Chondrocyte (in vitro differentiated cells): Measurements from ENCODE around the gene MGAT3. TPM values are rescaled to one million over a fixed set of nuclear protein-coding genes. Genes with fewer than 3 reads are reported as not detected.
A peak's percentile ranks its signal among the peaks of the same experiment; 100 is the strongest.
"Not testable (repeated sequence)": the region's sequence is repeated elsewhere in the genome, so short reads cannot be mapped to it uniquely, and the experiment has no call there.

Experiments
- DNase-seq: peaks from one replicate; pipeline ENCODE4 v3.0.0; 2021; ENCODE audit warnings: mixed read lengths, low spot score
- H3K27ac Mint-ChIP-seq: one replicate; pipeline ENCODE4 v1.8.0; 2021; ENCODE audit warnings: mild to moderate bottlenecking, moderate library complexity, mixed read lengths; ENCODE audit not compliant: unreplicated experiment
- H3K27me3 Mint-ChIP-seq: 2 replicates; pipeline ENCODE4 v1.8.0; 2021; ENCODE audit warnings: low read depth, mixed read lengths
- H3K36me3 Mint-ChIP-seq: 2 replicates; pipeline ENCODE4 v1.8.0; 2021; ENCODE audit warnings: low read depth, mixed read lengths
- H3K4me1 Mint-ChIP-seq: 2 replicates; pipeline ENCODE4 v1.8.0; 2021; ENCODE audit warnings: low read depth, mild to moderate bottlenecking, mixed read lengths
- H3K4me3 Mint-ChIP-seq: one replicate; pipeline ENCODE4 v1.8.0; 2021; ENCODE audit warnings: mild to moderate bottlenecking, moderate library complexity, mixed read lengths; ENCODE audit not compliant: unreplicated experiment
- H3K9me3 Mint-ChIP-seq: 2 replicates; pipeline ENCODE4 v1.8.0; 2021; ENCODE audit warnings: low read depth, mixed read lengths
- total RNA-seq: library from RNA; stranded (reverse); gene quantifications from 3 replicates; pipeline ENCODE4 v1.2.1, GENCODE V29; 2021
- TF ChIP-seq, protein P1 (sequence below): fragments of 200-600 bp; sonication (generic); IDR thresholded peaks from 2 replicates; pipeline ENCODE4 v1.5.0; 2021; ENCODE audit warnings: antibody characterized with exemption, mild to moderate bottlenecking, moderate library complexity

The MGAT3 gene
- total RNA-seq, 1 donor from 2014 or later, result 6.1 TPM

DNA sequence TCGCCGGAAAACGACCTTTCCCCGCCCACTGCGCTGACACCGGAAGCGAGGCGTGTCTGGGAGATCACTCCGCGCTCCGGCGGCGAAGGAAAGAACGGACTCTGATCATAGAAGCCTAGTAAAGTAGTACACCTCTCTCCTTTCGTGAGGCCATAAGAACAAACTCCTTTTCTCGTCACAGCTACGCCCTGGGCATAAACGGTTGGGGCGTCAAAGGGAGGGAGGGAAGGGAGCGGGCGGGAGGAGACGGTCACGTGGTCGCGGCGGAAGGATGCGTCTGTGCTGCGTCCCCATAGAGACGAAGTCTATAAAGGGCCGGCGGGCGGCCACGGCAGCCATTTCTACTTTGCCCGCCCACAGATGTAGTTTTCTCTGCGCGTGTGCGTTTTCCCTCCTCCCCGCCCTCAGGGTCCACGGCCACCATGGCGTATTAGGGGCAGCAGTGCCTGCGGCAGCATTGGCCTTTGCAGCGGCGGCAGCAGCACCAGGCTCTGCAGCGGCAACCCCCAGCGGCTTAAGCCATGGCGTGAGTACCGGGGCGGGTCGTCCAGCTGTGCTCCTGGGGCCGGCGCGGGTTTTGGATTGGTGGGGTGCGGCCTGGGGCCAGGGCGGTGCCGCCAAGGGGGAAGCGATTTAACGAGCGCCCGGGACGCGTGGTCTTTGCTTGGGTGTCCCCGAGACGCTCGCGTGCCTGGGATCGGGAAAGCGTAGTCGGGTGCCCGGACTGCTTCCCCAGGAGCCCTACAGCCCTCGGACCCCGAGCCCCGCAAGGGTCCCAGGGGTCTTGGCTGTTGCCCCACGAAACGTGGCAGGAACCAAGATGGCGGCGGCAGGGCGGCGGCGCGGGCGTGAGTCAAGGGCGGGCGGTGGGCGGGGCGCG lies 63.7 kb downstream of the MGAT3 start, which contains the start of gene ATF4:
TSS of gene ATF4 (plus strand) at position 337 of the 880 bp plus-strand sequence. CDS start 884 bp downstream, outside the sequence.
- no peaks in the 10 kb centered on the region for H3K27me3 Mint-ChIP-seq
- peaks cover 36% of the 10 kb centered on the region for H3K36me3 Mint-ChIP-seq
- no peak for DNase-seq
- peak within 1 kb of the TSS; percentile 99 for H3K27ac Mint-ChIP-seq
- H3K9me3 Mint-ChIP-seq, result no peaks in the 10 kb centered on the region
- peaks cover 48% of the 10 kb centered on the region for H3K4me1 Mint-ChIP-seq
- TF ChIP-seq, protein P1, sequence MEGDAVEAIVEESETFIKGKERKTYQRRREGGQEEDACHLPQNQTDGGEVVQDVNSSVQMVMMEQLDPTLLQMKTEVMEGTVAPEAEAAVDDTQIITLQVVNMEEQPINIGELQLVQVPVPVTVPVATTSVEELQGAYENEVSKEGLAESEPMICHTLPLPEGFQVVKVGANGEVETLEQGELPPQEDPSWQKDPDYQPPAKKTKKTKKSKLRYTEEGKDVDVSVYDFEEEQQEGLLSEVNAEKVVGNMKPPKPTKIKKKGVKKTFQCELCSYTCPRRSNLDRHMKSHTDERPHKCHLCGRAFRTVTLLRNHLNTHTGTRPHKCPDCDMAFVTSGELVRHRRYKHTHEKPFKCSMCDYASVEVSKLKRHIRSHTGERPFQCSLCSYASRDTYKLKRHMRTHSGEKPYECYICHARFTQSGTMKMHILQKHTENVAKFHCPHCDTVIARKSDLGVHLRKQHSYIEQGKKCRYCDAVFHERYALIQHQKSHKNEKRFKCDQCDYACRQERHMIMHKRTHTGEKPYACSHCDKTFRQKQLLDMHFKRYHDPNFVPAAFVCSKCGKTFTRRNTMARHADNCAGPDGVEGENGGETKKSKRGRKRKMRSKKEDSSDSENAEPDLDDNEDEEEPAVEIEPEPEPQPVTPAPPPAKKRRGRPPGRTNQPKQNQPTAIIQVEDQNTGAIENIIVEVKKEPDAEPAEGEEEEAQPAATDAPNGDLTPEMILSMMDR, result no peak
- H3K4me3 Mint-ChIP-seq, result peak within 1 kb of the TSS; percentile 90

DNA sequence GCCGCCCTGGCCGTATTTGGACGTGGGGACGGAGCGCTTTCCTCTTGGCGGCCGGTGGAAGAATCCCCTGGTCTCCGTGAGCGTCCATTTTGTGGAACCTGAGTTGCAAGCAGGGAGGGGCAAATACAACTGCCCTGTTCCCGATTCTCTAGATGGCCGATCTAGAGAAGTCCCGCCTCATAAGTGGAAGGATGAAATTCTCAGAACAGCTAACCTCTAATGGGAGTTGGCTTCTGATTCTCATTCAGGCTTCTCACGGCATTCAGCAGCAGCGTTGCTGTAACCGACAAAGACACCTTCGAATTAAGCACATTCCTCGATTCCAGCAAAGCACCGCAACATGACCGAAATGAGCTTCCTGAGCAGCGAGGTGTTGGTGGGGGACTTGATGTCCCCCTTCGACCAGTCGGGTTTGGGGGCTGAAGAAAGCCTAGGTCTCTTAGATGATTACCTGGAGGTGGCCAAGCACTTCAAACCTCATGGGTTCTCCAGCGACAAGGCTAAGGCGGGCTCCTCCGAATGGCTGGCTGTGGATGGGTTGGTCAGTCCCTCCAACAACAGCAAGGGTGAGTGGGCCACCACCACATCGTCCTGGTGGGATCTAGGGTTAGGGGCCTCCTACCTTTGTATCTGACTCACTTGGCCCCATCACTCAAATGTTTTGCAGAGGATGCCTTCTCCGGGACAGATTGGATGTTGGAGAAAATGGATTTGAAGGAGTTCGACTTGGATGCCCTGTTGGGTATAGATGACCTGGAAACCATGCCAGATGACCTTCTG lies 64.5 kb downstream of the MGAT3 start:
- not testable (repeated sequence) for H3K9me3 Mint-ChIP-seq, H3K27me3 Mint-ChIP-seq, DNase-seq
- H3K4me1 Mint-ChIP-seq, result peaks cover 52% of the 10 kb centered on the region
- H3K36me3 Mint-ChIP-seq, result peaks cover 33% of the 10 kb centered on the region
- peak overlapping the region; percentile 90 for H3K4me3 Mint-ChIP-seq
- peak overlapping the region; percentile 99 for H3K27ac Mint-ChIP-seq

DNA sequence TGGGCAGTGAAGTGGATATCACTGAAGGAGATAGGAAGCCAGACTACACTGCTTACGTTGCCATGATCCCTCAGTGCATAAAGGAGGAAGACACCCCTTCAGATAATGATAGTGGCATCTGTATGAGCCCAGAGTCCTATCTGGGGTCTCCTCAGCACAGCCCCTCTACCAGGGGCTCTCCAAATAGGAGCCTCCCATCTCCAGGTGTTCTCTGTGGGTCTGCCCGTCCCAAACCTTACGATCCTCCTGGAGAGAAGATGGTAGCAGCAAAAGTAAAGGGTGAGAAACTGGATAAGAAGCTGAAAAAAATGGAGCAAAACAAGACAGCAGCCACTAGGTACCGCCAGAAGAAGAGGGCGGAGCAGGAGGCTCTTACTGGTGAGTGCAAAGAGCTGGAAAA lies 65.3 kb downstream of the MGAT3 start:
- Mint-ChIP-seq H3K4me3 (peak overlapping the region; percentile 90), H3K4me1 (peaks cover 55% of the 10 kb centered on the region), H3K36me3 (peaks cover 32% of the 10 kb centered on the region), H3K27ac (peak overlapping the region; percentile 99)
- DNase-seq, H3K27me3 Mint-ChIP-seq, H3K9me3 Mint-ChIP-seq: not testable (repeated sequence)

DNA sequence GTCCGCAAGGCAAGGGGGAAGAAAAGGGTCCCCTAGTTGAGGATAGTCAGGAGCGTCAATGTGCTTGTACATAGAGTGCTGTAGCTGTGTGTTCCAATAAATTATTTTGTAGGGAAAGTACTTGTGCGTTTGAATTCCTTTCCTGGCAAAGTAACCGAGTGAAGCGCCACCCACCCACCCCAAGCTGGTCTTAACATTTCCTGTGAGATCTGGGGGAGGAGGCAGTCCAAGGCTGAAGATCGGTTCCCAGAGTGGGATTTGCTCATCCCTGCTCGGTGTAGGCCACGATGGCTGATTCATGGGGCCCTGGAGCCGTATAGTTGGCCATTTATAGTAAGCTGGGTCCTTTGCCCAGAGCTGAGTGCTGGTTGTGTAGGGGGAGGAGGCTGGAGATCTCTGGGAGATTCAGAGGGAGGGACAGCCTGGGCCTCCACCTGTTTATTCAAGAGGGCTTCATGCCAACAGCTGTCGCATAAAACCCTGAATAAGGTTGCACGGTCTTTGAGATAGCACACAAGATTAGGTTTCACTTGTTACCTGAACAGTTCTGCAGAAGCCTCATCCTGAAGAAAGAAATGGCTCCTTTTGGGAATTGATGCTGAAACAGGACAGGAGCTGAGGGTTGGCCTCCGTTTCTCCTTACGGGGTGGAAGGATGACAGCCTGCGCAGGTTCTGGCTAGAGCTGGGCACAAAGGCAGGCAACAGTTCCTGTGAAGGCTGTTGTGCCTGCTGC lies 65.9 kb downstream of the MGAT3 start:
- Mint-ChIP-seq H3K4me1 (peaks cover 54% of the 10 kb centered on the region), H3K27ac (peak overlapping the region; percentile 99), H3K9me3 (no peaks in the 10 kb centered on the region), H3K36me3 (peaks cover 32% of the 10 kb centered on the region), H3K27me3 (no peaks in the 10 kb centered on the region), H3K4me3 (peak overlapping the region; percentile 90)
- no peak for DNase-seq
- TF ChIP-seq, protein P1, result no peak

DNA sequence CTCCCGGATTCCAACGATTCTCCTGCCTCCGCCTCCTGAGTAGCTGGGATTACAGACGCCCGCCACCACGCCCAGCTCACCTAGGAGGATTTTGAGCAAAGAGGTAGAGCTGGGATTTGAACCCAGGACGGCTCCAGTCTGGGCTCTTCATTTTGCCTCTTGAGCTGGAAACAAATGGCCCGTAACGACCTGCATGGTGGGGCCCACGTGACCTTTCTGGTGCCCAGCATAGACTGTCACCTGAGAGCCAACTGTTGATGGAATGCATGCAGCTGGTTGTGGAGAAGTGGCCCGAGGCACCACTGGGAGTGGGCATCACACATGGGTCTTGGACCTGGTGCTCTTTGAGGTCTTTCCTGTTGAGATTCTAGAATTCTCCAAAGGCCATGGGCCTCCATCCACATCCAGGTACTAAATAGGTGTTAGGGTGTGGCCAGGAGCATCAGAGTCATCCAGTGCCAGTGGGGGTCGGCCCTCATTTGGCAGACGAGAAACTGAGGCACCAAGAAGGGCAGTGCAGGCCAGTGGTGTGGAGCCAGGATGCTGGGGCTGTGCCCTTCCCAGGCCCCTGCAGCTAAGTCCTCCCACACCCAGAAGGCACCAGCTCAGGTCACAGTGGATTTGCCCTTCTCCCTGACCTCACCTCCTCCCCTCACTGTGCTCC lies 67.4 kb downstream of the MGAT3 start:
- no peak for DNase-seq
- TF ChIP-seq, protein P1, result no peak
- Mint-ChIP-seq H3K27ac (peak overlapping the region; percentile 32), H3K27me3 (no peaks in the 10 kb centered on the region), H3K4me3 (peak overlapping the region; percentile 18), H3K9me3 (no peaks in the 10 kb centered on the region), H3K4me1 (peaks cover 49% of the 10 kb centered on the region), H3K36me3 (peaks cover 32% of the 10 kb centered on the region)
